Measurements from ENCODE around the gene ECE1.

DNA sequence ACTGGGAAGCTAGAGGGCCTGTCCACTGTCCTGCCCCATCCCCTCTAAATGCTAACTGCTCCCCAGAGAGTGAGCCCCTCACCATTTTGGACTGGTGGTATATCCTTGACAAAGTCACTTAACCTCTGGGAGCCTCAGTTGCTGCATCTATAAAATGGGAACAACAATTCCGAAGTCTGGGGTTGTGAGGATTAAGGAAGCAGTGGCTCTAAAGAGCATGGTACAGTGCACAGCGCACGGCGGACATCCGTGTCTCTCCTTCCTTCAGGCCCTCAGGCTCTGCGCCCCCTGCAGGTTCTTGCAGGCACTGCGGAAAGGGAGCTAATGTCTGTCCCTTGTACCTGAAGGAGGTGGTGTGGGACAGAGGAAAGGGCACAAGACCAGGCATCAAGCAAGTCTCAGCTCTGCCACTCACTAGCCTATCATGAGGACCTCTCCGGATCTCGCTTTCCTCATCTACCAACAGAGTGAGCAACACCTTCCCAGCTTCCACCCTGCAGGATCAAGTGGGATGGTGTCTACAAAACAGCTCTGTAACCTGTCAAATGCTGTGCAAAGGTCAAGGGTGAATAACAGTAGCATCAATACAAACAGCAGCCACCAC is 20.1 kb downstream of the ECE1 start:
- TF ChIP-seq, protein P1, sequence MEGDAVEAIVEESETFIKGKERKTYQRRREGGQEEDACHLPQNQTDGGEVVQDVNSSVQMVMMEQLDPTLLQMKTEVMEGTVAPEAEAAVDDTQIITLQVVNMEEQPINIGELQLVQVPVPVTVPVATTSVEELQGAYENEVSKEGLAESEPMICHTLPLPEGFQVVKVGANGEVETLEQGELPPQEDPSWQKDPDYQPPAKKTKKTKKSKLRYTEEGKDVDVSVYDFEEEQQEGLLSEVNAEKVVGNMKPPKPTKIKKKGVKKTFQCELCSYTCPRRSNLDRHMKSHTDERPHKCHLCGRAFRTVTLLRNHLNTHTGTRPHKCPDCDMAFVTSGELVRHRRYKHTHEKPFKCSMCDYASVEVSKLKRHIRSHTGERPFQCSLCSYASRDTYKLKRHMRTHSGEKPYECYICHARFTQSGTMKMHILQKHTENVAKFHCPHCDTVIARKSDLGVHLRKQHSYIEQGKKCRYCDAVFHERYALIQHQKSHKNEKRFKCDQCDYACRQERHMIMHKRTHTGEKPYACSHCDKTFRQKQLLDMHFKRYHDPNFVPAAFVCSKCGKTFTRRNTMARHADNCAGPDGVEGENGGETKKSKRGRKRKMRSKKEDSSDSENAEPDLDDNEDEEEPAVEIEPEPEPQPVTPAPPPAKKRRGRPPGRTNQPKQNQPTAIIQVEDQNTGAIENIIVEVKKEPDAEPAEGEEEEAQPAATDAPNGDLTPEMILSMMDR (conservative IDR thresholded peaks at IDR 0.05; ENCODE audit: low read length): peak; percentile 100
- no peak for TF ChIP-seq EZH2phosphoT487 (IDR thresholded peaks at IDR 0.05; ENCODE audit: borderline replicate concordance)
